GM23248 (cell line): Measurements from ENCODE around the gene ZBTB34.

Source experiments
- EZH2 ChIP-seq: fragments of 200-600 bp; sonication (generic); IDR thresholded peaks from 2 replicates; pipeline ENCODE4 v1.6.1; 2018; ENCODE audit warnings: antibody characterized with exemption, mild to moderate bottlenecking; ENCODE audit not compliant: insufficient read depth, poor library complexity, severe bottlenecking
- EZH2phosphoT487 ChIP-seq: fragments of 200-600 bp; sonication (generic); IDR thresholded peaks from 2 replicates; pipeline ENCODE4 v1.6.1; 2018; ENCODE audit warnings: antibody characterized with exemption, moderate library complexity, mild to moderate bottlenecking, low read depth; ENCODE audit not compliant: insufficient read depth

DNA sequence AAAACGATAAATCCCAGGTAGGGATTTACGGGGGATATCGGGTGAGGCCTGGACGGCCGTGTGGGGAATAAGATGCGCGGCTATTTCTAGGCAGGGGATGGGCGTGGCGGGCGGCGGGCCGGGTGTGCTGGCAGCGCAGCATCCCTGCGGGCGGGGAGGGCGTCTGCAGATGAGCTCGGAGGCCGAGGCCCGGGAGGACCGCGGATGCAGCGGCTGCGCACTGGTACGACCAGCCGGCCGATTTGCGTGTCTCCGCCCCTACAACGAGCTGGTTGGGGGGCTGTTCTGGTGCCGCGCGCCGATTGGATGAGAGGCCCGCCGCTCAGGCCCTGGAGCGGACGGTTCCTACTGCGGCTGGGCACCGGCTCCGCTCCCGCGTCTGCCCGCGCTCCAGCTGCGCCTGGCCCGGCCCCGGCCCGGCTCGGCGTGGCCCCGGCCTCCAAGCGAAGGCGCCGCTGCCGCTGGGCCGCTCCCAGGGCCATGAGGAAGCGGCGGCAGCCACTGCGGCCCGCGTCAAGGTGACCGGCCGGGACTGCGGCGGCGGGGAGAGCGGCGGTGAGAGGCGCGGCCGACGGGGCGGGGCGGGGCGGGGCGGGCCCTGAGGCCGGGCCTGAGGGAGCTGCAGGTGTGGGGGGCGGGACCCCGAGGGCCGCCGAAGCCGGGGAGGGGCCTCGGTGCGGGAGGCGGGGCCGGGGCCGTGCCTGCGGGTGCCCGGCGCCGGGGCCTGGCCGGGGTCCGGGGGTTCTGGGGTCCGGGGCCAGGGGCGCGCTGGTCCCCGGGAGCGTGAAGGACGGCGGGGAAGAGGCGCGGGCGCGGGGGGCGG lies 54.2 kb downstream of the ZBTB34 start, which contains the start of gene RALGPS1:
- TF ChIP-seq EZH2: no peak
- no peak for TF ChIP-seq EZH2phosphoT487
